Activated CD4-positive, CD25-positive, alpha-beta regulatory T cell treated with anti-CD3 and anti-CD28 coated beads, Interleukin-2, amount 50 U/mL, for 72 hours (primary cell): ENCODE results near the gene CHAT.

Experiments
- DNase-seq: peaks from one replicate; pipeline ENCODE4 v3.0.0; 2021

The CHAT gene

DNA sequence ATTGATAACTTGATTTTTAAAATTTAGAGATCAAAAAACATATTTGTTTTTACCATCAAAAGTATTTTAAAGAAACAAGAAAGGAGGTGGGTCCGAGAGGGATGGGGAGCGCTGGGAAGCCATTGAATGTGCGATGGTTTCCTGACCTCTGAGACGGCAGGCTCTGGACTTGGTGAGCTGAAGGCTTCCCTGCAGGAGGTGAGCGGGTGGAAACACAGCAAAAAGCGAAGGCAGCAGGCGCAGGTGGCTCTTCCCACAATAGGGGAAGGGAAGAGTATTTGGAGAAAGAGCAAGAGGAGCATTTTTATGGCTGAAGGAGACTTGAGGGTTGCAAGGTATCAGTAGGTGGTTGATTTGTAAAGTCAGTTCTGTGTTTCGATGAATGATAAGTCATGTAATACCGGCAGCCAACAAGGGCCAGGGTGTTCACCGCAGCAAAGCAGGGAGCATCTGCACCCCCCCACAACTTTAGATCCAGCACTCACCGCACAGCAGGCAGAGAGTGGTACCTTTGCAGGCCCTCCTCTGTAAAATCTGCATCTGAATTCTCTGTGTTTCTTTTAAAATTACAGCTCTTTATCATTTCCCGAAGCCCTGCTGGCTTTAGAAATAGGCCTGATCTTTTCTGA is 76.2 kb downstream of the CHAT start:
- DNase-seq = no peak

DNA sequence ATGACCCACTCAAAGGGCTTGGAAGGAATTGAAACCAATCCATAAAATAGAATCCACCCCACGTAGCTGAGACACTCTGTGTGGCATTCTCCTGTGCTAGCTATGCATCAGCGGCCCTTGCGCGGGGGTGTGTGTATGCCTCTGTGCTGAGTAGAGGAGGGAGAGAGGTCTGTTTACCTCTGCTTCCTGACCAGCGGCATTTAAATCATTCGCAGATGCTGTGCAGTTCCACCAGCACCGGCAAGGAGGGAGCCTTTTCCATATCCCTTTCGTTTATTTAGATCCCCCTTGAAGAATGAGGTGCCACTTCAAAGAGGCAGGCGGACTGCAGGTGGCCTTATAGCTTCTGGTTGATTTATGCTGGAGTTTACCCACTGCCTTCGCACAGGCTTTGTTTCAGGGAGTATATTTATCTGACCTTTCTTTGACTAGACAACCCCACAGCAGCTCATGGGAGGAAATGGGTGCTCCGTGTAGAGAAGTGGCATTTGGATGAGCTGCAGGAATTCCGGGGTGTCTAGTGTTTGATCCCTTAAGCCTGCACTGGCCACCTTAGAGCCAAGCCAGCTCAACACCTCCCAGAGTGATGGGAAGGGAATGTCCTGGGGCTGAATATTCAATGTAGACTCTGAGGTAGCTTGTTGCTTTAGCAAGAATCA is 77.0 kb downstream of the CHAT start:
- no peak for DNase-seq

DNA sequence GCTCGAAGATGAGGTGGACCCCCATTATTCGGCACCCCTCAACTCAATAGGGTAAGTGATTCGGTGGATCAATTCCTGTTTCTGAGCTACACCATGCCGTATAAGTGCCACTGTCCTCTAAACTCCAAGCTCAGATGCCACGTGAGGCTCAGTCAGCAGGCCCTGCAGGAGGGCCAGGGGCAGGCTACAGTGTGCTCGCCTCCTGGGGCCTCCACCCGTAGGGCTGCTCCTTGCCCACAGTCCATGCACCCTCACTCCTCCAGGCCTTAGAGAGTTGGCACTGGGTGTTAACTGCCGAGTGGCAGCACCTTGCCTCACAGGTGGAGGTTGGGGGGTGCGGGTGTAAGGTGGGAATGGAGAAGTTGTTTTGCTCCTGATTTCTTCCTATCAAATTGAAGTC is 77.8 kb downstream of the CHAT start:
- DNase-seq = no peak

DNA sequence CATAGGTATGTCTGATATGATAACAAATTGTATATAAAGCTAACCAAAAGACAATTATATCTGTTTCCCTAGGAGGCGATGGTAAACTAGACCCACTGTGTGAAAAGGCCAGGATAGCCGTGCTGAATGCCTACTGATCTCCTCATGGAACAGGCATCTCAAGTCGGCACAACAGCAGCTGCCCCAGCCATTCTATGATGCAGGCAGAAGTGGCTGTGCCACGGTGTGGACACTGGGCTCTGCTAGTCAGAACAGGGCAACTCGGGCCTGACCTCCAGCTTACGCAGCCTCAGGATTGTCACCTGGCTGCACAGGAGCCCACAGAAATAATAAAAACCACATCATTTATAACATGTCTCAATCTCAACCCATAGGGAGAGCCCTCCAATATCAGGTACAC is 80.6 kb downstream of the CHAT start:
- no peak for DNase-seq

DNA sequence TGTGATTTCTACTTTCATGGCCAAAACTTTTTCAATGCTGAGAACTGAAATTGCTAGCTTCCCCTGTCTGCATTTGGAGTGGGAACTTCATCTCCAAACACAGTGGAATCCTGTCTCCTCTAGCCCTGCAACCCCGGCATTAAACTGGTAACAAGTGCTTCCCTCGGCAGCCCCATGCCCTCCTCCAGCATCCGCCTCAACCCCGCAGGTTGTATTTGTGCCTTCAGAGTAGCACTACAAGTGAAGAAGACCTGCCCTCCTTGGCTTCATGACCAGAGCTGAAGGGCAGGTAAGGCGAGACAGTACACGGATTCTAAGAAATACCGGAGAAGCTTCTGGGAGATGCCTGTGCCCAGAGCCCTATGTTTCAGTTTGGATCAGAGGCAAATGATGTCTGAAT is 82.5 kb downstream of the CHAT start:
- DNase-seq = no peak

DNA sequence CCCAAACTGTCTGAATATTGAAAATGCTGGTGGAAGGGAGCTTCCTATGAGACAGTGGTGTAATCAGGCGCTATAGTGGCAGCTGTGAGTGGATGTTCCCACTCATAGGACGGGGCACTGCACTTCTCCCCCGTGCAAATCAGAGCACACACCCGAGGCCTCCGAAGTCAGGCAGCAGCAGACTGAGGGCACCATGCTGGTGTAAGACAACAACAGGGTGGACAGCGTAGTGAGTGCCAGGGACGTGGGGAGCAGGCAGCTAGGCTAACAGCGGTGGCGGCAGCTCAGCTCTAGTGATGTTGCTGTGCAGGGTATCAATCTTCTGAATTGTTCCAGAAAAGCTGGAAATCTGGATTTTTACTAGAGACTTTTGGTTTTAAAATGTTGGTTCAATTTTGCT is 84.8 kb downstream of the CHAT start:
- no peak for DNase-seq

DNA sequence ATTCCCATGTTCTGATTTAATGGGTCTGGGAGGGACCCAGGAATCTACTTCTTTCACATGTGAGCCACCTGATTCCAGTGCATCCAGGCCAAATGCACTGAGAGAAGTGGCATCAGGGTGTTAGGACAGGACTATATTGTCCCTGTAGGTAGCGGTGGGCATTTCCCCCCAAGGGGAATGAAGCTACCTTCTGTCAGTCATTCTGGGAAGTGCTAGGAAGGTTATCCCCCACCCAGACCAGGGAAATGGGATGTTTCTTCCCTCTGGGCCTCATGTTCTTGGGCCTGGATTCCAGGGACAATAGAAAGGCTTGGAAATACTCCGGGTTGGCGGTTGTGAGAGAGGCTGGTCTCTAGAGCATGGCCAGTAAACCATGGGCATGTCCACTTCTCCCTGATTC is 86.4 kb downstream of the CHAT start:
- no peak for DNase-seq

DNA sequence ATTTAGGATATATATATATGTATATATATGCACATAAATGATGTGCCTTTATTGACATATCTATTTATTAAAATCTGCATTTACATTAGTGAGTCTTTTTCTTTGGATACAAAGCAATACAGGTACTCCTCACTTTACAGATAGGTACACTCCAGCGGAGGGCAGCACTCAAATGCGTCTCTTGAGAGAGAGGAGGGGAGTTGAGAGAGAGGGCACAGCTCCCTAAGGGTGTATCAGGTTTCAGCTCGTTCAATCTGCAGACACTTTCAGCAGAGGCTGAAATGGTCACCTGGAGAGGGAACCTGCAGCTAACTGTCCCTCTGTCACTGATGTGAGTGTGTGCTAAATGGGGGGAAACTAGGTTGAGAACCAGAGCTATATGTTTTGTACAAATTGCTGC is 87.2 kb downstream of the CHAT start:
- DNase-seq = no peak

DNA sequence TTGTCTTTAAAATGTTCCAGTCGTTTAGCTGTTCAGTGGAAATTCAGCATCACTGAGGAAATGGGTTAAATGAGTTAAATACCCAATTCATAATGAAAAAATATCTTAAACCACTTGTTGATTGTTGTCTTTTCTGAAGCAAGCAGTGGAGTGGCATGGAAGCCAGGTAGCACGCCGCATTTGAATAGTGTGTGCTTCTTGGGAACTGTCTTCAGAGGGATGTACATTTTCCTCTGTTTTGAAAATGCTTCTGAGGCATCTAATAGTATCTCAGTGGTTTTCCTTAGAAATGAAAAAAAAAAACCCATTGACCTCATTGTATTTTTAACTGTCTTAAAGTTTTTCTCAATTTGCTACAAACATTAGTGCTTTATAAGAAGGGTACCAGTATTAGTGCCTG is 93.7 kb downstream of the CHAT start:
- no peak for DNase-seq

DNA sequence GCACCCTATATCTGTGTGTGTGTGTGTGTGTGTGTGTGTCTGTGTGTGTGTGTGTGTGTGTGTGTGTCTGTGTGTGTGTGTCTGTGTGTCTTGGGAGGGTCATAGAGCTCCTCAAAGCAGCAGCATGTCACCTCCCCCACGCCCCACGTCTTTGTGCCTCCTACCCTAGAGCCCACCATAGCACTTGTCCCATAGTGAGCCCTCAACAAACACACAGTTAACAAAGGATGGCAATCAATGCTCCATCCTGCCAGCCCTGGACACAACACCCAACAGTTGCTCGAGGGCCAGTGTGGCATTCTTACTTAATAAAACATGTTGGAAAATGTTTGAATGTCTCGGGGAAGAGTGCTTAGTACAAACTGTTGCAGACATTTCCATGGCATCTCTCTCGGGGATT is 96.1 kb downstream of the CHAT start:
- DNase-seq = no peak

DNA sequence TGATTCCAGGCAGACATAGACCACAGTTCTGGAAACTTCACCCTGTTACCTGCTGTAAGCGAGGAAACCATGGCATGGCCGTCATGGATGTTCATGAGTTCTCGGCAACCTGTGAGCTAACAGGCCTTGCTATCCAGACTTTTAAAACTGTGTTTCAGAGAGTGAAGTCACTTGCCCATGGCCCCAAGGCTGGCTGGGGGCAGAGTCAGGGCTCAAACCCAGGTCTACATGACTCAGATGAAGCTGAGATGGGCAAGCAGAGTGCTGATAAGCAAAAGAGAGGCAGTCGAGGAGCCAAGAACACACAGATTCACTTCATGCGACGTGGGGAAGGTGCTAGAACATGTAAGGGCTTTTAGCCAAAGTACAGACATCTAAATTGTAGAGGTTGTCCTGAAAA is 97.1 kb downstream of the CHAT start:
- DNase-seq = no peak

DNA sequence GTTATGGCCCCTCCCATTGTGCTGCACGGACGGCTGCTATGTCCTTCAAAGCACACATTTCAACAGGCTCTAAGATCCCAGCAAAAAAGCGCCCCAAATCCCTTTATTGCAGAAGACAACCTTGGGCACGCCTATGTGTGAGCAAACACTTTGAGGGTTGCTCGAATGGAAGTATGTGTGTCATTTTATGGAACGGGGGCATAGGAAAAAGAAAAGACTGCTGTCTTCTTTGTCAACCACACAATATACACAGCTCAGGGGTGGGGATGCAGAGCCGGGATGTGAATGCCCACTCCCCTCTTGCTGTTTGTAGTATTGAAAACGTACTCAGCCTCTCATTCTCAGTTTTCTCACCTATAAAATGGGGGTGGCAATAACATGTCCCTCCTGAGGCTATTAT is 97.6 kb downstream of the CHAT start:
- DNase-seq = no peak

DNA sequence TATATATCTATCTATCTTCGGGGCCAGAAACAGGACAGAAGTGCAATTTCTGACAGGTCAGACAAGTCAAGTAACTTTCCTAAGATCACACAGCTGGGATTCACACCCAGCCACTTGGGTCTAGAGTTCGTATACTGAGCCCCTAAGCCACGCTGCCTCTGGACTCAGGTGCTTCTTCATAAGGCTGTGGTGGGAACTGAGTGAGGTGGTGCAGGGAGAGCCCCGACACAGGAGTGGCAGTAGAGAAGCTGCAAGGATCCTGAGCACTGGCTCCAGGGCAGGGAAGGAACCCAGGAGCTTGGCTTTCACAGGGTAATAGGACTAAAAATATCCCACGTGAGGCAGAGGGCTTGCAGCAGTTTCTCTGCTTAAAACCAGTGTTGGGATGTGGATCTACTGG is 99.4 kb downstream of the CHAT start:
- no peak for DNase-seq
